Measurements from ENCODE around the gene SOCS6.

The SOCS6 gene

GRCh38 chr18:70376137-70376913 is 87.5 kb downstream of the SOCS6 start:
- peaks cover 29% of the 10 kb centered on the region for H3K4me1 ChIP-seq (ENCODE audit: control insufficient read depth, insufficient read depth, low read length)
- H3K27me3 ChIP-seq (replicated peaks; ENCODE audit: control insufficient read depth, insufficient read depth, low read length) = no peaks in the 10 kb centered on the region
- no peaks in the 10 kb centered on the region for H3K36me3 ChIP-seq (ENCODE audit: control insufficient read depth, insufficient read depth, low read length, severe bottlenecking)
- no peak for DNase-seq (ENCODE audit: low read depth)
- H3K9ac ChIP-seq (ENCODE audit: low read length) = no peak overlapping the region
- no peaks in the 10 kb centered on the region for H3K9me3 ChIP-seq (ENCODE audit: control insufficient read depth, low read length)
- H3K4me3 ChIP-seq (ENCODE audit: low read length) = no peak overlapping the region

- no peak overlapping the region for H3K9ac ChIP-seq (ENCODE audit: low read length)
- H3K9me3 ChIP-seq (ENCODE audit: control insufficient read depth, low read length) = no peaks in the 10 kb centered on the region
- H3K4me3 ChIP-seq (ENCODE audit: low read length) = no peak overlapping the region
- no peaks in the 10 kb centered on the region for H3K36me3 ChIP-seq (ENCODE audit: control insufficient read depth, insufficient read depth, low read length, severe bottlenecking)
- H3K4me1 ChIP-seq (ENCODE audit: control insufficient read depth, insufficient read depth, low read length) = peaks cover 28% of the 10 kb centered on the region
- no peak for DNase-seq (ENCODE audit: low read depth)
- H3K27me3 ChIP-seq (replicated peaks; ENCODE audit: control insufficient read depth, insufficient read depth, low read length) = no peaks in the 10 kb centered on the region
These were observed 88.0 kb downstream of the SOCS6 start for GRCh38 chr18:70376914-70377258.

GRCh38 chr18:70377317-70377799 is 88.5 kb downstream of the SOCS6 start:
- H3K9me3 ChIP-seq (ENCODE audit: control insufficient read depth, low read length) = no peaks in the 10 kb centered on the region
- H3K4me1 ChIP-seq (ENCODE audit: control insufficient read depth, insufficient read depth, low read length) = peaks cover 23% of the 10 kb centered on the region
- no peaks in the 10 kb centered on the region for H3K36me3 ChIP-seq (ENCODE audit: control insufficient read depth, insufficient read depth, low read length, severe bottlenecking)
- no peak for DNase-seq (ENCODE audit: low read depth)
- no peak overlapping the region for H3K4me3 ChIP-seq (ENCODE audit: low read length)
- no peaks in the 10 kb centered on the region for H3K27me3 ChIP-seq (replicated peaks; ENCODE audit: control insufficient read depth, insufficient read depth, low read length)
- H3K9ac ChIP-seq (ENCODE audit: low read length) = no peak overlapping the region

- Histone ChIP-seq H3K9ac (ENCODE audit: low read length) (no peak overlapping the region), H3K27me3 (replicated peaks; ENCODE audit: control insufficient read depth, insufficient read depth, low read length) (no peaks in the 10 kb centered on the region), H3K4me3 (ENCODE audit: low read length) (no peak overlapping the region), H3K4me1 (ENCODE audit: control insufficient read depth, insufficient read depth, low read length) (peaks cover 16% of the 10 kb centered on the region), H3K36me3 (ENCODE audit: control insufficient read depth, insufficient read depth, low read length, severe bottlenecking) (no peaks in the 10 kb centered on the region), H3K9me3 (ENCODE audit: control insufficient read depth, low read length) (no peaks in the 10 kb centered on the region)
- DNase-seq (ENCODE audit: low read depth) = no peak
These were observed 89.2 kb downstream of the SOCS6 start for GRCh38 chr18:70377857-70378701.

Measured in adipocyte (in vitro differentiated cells).